Mesothelial cell of epicardium (in vitro differentiated cells): ENCODE measurements around the gene FAM170B. TPM values are rescaled to one million over a fixed set of nuclear protein-coding genes. Genes with fewer than 3 reads are reported as not detected.

Experiments used
- DNase-seq, 2 experiments: peaks; one replicate each; pipeline ENCODE4 v3.0.0; 2021; ENCODE audit warnings: low spot score in 2 of 2; ENCODE audit not compliant: unreplicated experiment in 2 of 2
- H3K27ac Mint-ChIP-seq: 2 replicates; pipeline ENCODE4 v1.8.0; 2021; ENCODE audit warnings: mixed read lengths
- H3K27me3 Mint-ChIP-seq: 2 replicates; pipeline ENCODE4 v1.8.0; 2021; ENCODE audit warnings: low read depth, mixed read lengths
- H3K36me3 Mint-ChIP-seq: 2 replicates; pipeline ENCODE4 v1.8.0; 2021; ENCODE audit warnings: mixed read lengths
- H3K4me1 Mint-ChIP-seq: 2 replicates; pipeline ENCODE4 v1.8.0; 2021; ENCODE audit warnings: mixed read lengths
- H3K4me3 Mint-ChIP-seq: 2 replicates; pipeline ENCODE4 v1.8.0; 2021; ENCODE audit warnings: mild to moderate bottlenecking, moderate library complexity, mixed read lengths
- H3K9me3 Mint-ChIP-seq: 2 replicates; pipeline ENCODE4 v1.8.0; 2021; ENCODE audit warnings: mixed read lengths
- total RNA-seq: library from RNA; stranded (reverse); gene quantifications from 3 replicates; pipeline ENCODE4 v1.2.1, GENCODE V29; 2021
- TF ChIP-seq, protein P1 (sequence below): fragments of 200-600 bp; sonication (generic); IDR thresholded peaks from one replicate; pipeline ENCODE4 v1.5.0; 2021; ENCODE audit warnings: antibody characterized with exemption; ENCODE audit not compliant: unreplicated experiment

Gene FAM170B
- total RNA-seq, 1 donor from 2014 or later: not detected

DNA sequence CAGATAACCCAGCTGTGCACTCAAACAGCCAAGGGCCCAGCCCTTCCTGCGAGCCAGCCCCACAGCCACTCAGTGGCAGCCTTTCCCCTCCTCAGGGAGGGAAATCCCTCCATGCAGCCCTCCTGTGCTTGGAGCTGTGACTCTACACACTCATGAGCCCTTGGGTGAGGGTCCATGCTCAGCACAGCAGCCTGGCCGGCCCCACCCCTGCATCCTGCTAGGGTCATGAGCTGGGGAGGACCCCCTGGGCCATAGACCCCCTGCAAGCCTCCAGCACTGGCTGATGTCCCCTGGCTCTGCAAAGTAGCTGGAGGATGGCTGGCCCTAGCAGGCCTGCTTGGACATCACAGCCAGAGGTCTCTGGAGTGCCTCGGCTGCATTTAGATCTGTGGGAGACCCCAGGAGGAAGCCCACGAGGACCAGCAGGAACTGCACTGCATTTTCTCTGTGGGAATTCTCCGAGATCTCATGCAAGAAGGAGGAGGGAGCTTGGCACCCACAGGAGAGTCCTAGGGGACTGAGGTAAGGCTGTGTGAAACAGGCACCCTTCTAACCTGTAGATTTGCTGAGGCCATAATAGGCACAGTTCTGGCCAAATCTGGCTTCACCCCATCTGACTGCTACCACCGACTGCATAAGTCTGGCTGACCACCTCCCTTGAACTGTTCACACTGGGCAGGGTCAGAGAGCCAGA, 37.0 kb upstream of the FAM170B start:
- TF ChIP-seq, protein P1, sequence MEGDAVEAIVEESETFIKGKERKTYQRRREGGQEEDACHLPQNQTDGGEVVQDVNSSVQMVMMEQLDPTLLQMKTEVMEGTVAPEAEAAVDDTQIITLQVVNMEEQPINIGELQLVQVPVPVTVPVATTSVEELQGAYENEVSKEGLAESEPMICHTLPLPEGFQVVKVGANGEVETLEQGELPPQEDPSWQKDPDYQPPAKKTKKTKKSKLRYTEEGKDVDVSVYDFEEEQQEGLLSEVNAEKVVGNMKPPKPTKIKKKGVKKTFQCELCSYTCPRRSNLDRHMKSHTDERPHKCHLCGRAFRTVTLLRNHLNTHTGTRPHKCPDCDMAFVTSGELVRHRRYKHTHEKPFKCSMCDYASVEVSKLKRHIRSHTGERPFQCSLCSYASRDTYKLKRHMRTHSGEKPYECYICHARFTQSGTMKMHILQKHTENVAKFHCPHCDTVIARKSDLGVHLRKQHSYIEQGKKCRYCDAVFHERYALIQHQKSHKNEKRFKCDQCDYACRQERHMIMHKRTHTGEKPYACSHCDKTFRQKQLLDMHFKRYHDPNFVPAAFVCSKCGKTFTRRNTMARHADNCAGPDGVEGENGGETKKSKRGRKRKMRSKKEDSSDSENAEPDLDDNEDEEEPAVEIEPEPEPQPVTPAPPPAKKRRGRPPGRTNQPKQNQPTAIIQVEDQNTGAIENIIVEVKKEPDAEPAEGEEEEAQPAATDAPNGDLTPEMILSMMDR: no peak
- peaks cover 4% of the 10 kb centered on the region for H3K4me1 Mint-ChIP-seq
- H3K27ac Mint-ChIP-seq: no peak overlapping the region
- no peak overlapping the region for H3K4me3 Mint-ChIP-seq
- no peaks in the 10 kb centered on the region for H3K9me3 Mint-ChIP-seq
- peaks cover 4% of the 10 kb centered on the region for H3K27me3 Mint-ChIP-seq
- no peak for DNase-seq
- H3K36me3 Mint-ChIP-seq: no peaks in the 10 kb centered on the region

DNA sequence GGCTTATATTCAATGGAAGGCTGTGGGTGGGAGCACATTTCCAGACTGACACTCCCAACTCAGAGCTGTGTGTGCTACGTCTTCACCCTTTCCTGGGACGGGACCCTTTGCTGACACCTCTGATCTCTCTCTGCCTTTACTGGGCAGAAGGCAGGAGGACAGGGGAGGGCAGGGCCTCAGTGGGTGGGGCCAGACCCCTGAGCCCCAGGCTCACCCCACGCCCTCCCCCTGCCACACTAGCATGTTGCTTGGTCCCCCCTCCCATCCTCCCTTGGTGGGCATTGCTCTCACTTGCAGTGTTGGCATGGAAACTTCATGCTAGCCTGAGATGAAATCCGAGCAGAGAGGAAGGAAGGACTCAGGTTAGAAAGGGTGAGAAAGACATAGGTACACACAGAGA, 36.0 kb upstream of the FAM170B start:
- Mint-ChIP-seq H3K27me3 (peaks cover 6% of the 10 kb centered on the region), H3K4me1 (peaks cover under 1% of the 10 kb centered on the region), H3K27ac (no peak overlapping the region), H3K36me3 (no peaks in the 10 kb centered on the region), H3K4me3 (no peak overlapping the region), H3K9me3 (no peaks in the 10 kb centered on the region)
- DNase-seq: no peak
- TF ChIP-seq, protein P1: no peak

- H3K4me1 Mint-ChIP-seq: no peaks in the 10 kb centered on the region
- no peak overlapping the region for H3K27ac Mint-ChIP-seq
- no peak for DNase-seq
- H3K9me3 Mint-ChIP-seq: no peaks in the 10 kb centered on the region
- H3K36me3 Mint-ChIP-seq: no peaks in the 10 kb centered on the region
- H3K27me3 Mint-ChIP-seq: peaks cover 14% of the 10 kb centered on the region
- TF ChIP-seq, protein P1: no peak
- H3K4me3 Mint-ChIP-seq: no peak overlapping the region
These were observed 35.1 kb upstream of the FAM170B start for GRCh38 chr10:49168831-49169500.

GRCh38 chr10:49168171-49168540, 34.3 kb upstream of the FAM170B start:
- H3K4me1 Mint-ChIP-seq: no peaks in the 10 kb centered on the region
- no peak for DNase-seq
- H3K27me3 Mint-ChIP-seq: peaks cover 21% of the 10 kb centered on the region
- no peaks in the 10 kb centered on the region for H3K9me3 Mint-ChIP-seq
- H3K36me3 Mint-ChIP-seq: no peaks in the 10 kb centered on the region
- H3K27ac Mint-ChIP-seq: no peak overlapping the region
- no peak overlapping the region for H3K4me3 Mint-ChIP-seq
- TF ChIP-seq, protein P1: no peak

- TF ChIP-seq, protein P1: no peak
- Mint-ChIP-seq H3K4me3 (no peak overlapping the region), H3K9me3 (no peaks in the 10 kb centered on the region), H3K27ac (no peak overlapping the region), H3K27me3 (peaks cover 27% of the 10 kb centered on the region), H3K4me1 (no peaks in the 10 kb centered on the region), H3K36me3 (no peaks in the 10 kb centered on the region)
- DNase-seq: no peak
These were observed 33.8 kb upstream of the FAM170B start for GRCh38 chr10:49167425-49168170.
